Liver (tissue), 3 donors: ENCODE measurements around the gene CCDC134.

ENCODE experiments used
- ATF3 ChIP-seq: IDR thresholded peaks from 2 replicates; pipeline ENCODE4 v1.6.1; 2016; ENCODE audit warnings: antibody characterized with exemption
- CTCF ChIP-seq: fragments of 150-350 bp; IDR thresholded peaks from 2 replicates; pipeline ENCODE4 v1.5.1; 2017; ENCODE audit warnings: improper control_type of control experiment, low read depth, low read length; ENCODE audit not compliant: missing input control
- EGR1 ChIP-seq, 2 donors: IDR thresholded peaks; 2 replicates each; pipeline ENCODE4 v1.6.1; 2016 to 2018; ENCODE audit warnings: antibody characterized with exemption in 2 of 2, low read depth in 2 of 2
- FOXA2 ChIP-seq: IDR thresholded peaks from 2 replicates; pipeline ENCODE4 v1.6.1; 2016; ENCODE audit warnings: antibody characterized with exemption
- JUND ChIP-seq, 2 donors: IDR thresholded peaks; 2 replicates each; pipeline ENCODE4 v1.6.1; 2016; ENCODE audit warnings: antibody characterized with exemption in 2 of 2
- MAX ChIP-seq: IDR thresholded peaks from 2 replicates; pipeline ENCODE4 v1.6.1; 2016; ENCODE audit warnings: antibody characterized with exemption
- NR2F2 ChIP-seq: IDR thresholded peaks from 2 replicates; pipeline ENCODE4 v1.6.1; 2016; ENCODE audit warnings: antibody characterized with exemption
- RAD21 ChIP-seq, 2 donors: IDR thresholded peaks; 2 replicates each; pipeline ENCODE4 v1.6.1; 2016; ENCODE audit warnings: antibody characterized with exemption in 2 of 2, mild to moderate bottlenecking in 2 of 2
- REST ChIP-seq: IDR thresholded peaks from 2 replicates; pipeline ENCODE4 v1.6.1; 2016; ENCODE audit warnings: antibody characterized with exemption, mild to moderate bottlenecking
- SP1 ChIP-seq: IDR thresholded peaks from 2 replicates; pipeline ENCODE4 v1.6.1; 2018; ENCODE audit warnings: antibody characterized with exemption, mild to moderate bottlenecking
- TAF1 ChIP-seq: conservative IDR thresholded peaks from 2 replicates; pipeline ENCODE4 v1.6.1; 2016; ENCODE audit warnings: antibody characterized with exemption, mild to moderate bottlenecking
- YY1 ChIP-seq: IDR thresholded peaks from 2 replicates; pipeline ENCODE4 v1.6.1; 2016; ENCODE audit warnings: antibody characterized with exemption, mild to moderate bottlenecking
- ZBTB33 ChIP-seq: IDR thresholded peaks from 2 replicates; pipeline ENCODE4 v1.6.1; 2016; ENCODE audit warnings: antibody characterized with exemption
- donor health status: healthy.
- donor health status: healthy.

GRCh38 chr22:41873391-41873790, 72.9 kb downstream of the CCDC134 start:
- no peak for TF ChIP-seq CTCF
- TF ChIP-seq RAD21 (IDR thresholded peaks at IDR 0.05) = no peak
- TF ChIP-seq EGR1 (IDR thresholded peaks at IDR 0.05; ENCODE audit: low read depth in 2 of 2) = no peak
- no peak for TF ChIP-seq TAF1
- no peak for TF ChIP-seq JUND (IDR thresholded peaks at IDR 0.05)
- TF ChIP-seq REST = no peak
- no peak for TF ChIP-seq FOXA2
- no peak for TF ChIP-seq ZBTB33
- TF ChIP-seq SP1 = no peak
- no peak for TF ChIP-seq NR2F2
- TF ChIP-seq YY1 = no peak
- TF ChIP-seq ATF3 = no peak
- no peak for TF ChIP-seq MAX
